Progenitor cell of endocrine pancreas (in vitro differentiated cells): Measurements from ENCODE around the gene TMEM52. TPM values are rescaled to one million over a fixed set of nuclear protein-coding genes. Genes with fewer than 3 reads are reported as not detected.

Experiments used
- DNase-seq: peaks from one replicate; pipeline ENCODE4 v3.0.0; 2021; ENCODE audit warnings: low spot score; ENCODE audit not compliant: unreplicated experiment
- H3K27ac Mint-ChIP-seq: 2 replicates; pipeline ENCODE4 v1.8.0; 2021; ENCODE audit warnings: mild to moderate bottlenecking, moderate library complexity, mixed read lengths
- H3K27me3 Mint-ChIP-seq: 2 replicates; pipeline ENCODE4 v1.8.0; 2021; ENCODE audit warnings: mixed read lengths
- H3K36me3 Mint-ChIP-seq: 2 replicates; pipeline ENCODE4 v1.8.0; 2022; ENCODE audit warnings: mixed read lengths; ENCODE audit not compliant: insufficient read depth
- H3K4me1 Mint-ChIP-seq: 2 replicates; pipeline ENCODE4 v1.8.0; 2021; ENCODE audit warnings: low read depth, mixed read lengths
- H3K4me3 Mint-ChIP-seq: 2 replicates; pipeline ENCODE4 v1.8.0; 2021; ENCODE audit warnings: low read depth, mild to moderate bottlenecking, moderate library complexity, mixed read lengths
- H3K9me3 Mint-ChIP-seq: 2 replicates; pipeline ENCODE4 v1.8.0; 2021; ENCODE audit warnings: low read depth, mixed read lengths
- CTCF ChIP-seq: fragments of 200-600 bp; sonication (generic); IDR thresholded peaks from one replicate; pipeline ENCODE4 v1.5.0; 2021; ENCODE audit warnings: antibody characterized with exemption, mild to moderate bottlenecking; ENCODE audit not compliant: unreplicated experiment
- total RNA-seq: library from RNA; stranded (reverse); gene quantifications from 2 replicates; pipeline ENCODE4 v1.2.1, GENCODE V29; 2021

TMEM52 gene
- total RNA-seq, 1 donor from 2014 or later: 1.9 TPM

- Mint-ChIP-seq H3K4me1 (no peaks in the 10 kb centered on the region), H3K4me3 (no peak overlapping the region), H3K9me3 (peaks cover 3% of the 10 kb centered on the region), H3K36me3 (no peaks in the 10 kb centered on the region), H3K27me3 (no peaks in the 10 kb centered on the region), H3K27ac (no peak overlapping the region)
- no peak for TF ChIP-seq CTCF
- no peak for DNase-seq
Observed at GRCh38 chr1:1929102-1929638, 10.1 kb upstream of the TMEM52 start.

GRCh38 chr1:1928231-1929101 lies 9.4 kb upstream of the TMEM52 start:
- H3K27me3 Mint-ChIP-seq: no peaks in the 10 kb centered on the region
- H3K4me3 Mint-ChIP-seq: no peak overlapping the region
- H3K36me3 Mint-ChIP-seq: no peaks in the 10 kb centered on the region
- TF ChIP-seq CTCF: no peak
- DNase-seq: no peak
- H3K4me1 Mint-ChIP-seq: no peaks in the 10 kb centered on the region
- no peak overlapping the region for H3K27ac Mint-ChIP-seq
- H3K9me3 Mint-ChIP-seq: no peaks in the 10 kb centered on the region

GRCh38 chr1:1927751-1928150 lies 8.7 kb upstream of the TMEM52 start:
- Mint-ChIP-seq H3K27me3 (no peaks in the 10 kb centered on the region), H3K27ac (no peak overlapping the region), H3K36me3 (no peaks in the 10 kb centered on the region), H3K4me1 (no peaks in the 10 kb centered on the region), H3K9me3 (no peaks in the 10 kb centered on the region), H3K4me3 (no peak overlapping the region)
- DNase-seq: no peak
- no peak for TF ChIP-seq CTCF

- TF ChIP-seq CTCF: no peak
- no peak overlapping the region for H3K27ac Mint-ChIP-seq
- H3K9me3 Mint-ChIP-seq: no peaks in the 10 kb centered on the region
- H3K4me3 Mint-ChIP-seq: no peak overlapping the region
- H3K4me1 Mint-ChIP-seq: no peaks in the 10 kb centered on the region
- no peaks in the 10 kb centered on the region for H3K36me3 Mint-ChIP-seq
- no peaks in the 10 kb centered on the region for H3K27me3 Mint-ChIP-seq
- no peak for DNase-seq
Observed at GRCh38 chr1:1926886-1927660, 8.0 kb upstream of the TMEM52 start.

- no peak for TF ChIP-seq CTCF
- Mint-ChIP-seq H3K9me3 (no peaks in the 10 kb centered on the region), H3K4me3 (no peak overlapping the region), H3K4me1 (no peaks in the 10 kb centered on the region), H3K27me3 (no peaks in the 10 kb centered on the region), H3K27ac (no peak overlapping the region), H3K36me3 (no peaks in the 10 kb centered on the region)
- no peak for DNase-seq
Observed at GRCh38 chr1:1926346-1926811, 7.3 kb upstream of the TMEM52 start.
